Measurements from ENCODE around the gene NES.
A peak's percentile ranks its signal among the peaks of the same experiment; 100 is the strongest.

NES gene

DNA sequence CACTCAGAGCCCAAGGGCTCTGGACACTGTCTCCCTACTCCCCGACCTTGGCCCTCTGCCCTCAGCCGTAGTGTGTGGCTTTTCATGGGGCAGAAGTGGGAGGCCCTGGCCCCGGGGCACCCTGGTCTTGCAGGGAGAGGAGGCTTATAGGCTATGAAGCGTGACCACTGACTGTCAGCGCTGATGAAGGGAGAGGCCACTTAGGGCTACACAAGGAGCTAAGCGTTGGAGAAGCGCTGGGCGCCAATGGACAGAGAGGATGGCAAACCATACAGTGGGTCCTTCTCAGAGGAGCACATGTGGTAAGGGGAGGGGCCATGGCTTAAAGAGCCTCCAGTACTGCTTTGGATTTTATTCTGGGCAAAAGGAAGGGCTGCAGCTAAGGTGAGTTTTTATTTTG is 20.3 kb upstream of the NES start:
- peak in 1 of 2 experiments; percentile 84 for DNase-seq (ENCODE audit: low read depth in 1 of 2, low spot score in 1 of 2)
- in situ Hi-C loops (cut with HindIII; ENCODE audit: low pct_unique_long_range_greater_than_20kb, low sequenced_read_pairs): no loop called here
- TF ChIP-seq JUND (IDR thresholded peaks at IDR 0.05; ENCODE audit: low read depth): no peak

DNA sequence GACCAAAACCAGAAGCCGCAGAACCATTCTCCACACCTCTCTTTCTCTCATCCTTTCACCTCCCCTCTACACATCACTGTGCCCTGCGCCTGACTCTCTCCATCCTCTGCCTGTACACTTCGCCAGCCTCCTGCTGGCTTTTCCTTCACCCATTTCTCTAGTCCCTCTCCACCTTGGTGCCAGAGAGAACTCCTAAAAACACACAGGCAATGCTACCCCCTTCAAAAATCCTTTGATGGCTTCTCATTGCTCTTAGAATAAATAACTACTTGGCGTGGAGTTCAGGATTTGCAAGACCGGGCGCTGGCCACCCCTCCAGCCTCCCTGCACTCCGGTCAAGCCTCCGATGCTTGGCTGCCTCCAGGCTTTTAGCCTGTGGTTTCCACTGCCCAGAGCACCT is 19.5 kb upstream of the NES start:
- no peak for TF ChIP-seq JUND (IDR thresholded peaks at IDR 0.05; ENCODE audit: low read depth)
- in situ Hi-C loops (cut with HindIII; ENCODE audit: low pct_unique_long_range_greater_than_20kb, low sequenced_read_pairs): no loop called here

DNA sequence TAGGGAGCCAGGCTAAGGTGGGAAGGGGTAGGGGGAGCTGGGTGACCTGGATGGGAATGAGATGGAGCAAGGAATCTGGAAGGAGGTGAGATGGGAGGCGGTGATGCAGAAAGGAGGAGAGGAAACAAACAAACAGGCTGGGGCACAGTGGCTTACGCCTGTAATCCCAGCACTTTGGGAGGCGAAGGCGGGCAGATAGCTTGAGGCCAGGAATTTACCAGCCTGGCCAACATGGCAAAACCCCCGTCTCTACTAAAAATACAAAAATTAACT is 17.4 kb upstream of the NES start:
- TF ChIP-seq JUND (IDR thresholded peaks at IDR 0.05; ENCODE audit: low read depth): no peak
- peak in 1 of 2 experiments; percentile 81 for DNase-seq (ENCODE audit: low read depth in 1 of 2, low spot score in 1 of 2)
- in situ Hi-C loops (cut with HindIII; ENCODE audit: low pct_unique_long_range_greater_than_20kb, low sequenced_read_pairs): no loop called here

More for the DNA sequence above, 19.5 kb upstream of the NES start:
- DNase-seq (ENCODE audit: low read depth in 1 of 2, low spot score in 1 of 2): peak in 1 of 2 experiments; percentile 69

DNA sequence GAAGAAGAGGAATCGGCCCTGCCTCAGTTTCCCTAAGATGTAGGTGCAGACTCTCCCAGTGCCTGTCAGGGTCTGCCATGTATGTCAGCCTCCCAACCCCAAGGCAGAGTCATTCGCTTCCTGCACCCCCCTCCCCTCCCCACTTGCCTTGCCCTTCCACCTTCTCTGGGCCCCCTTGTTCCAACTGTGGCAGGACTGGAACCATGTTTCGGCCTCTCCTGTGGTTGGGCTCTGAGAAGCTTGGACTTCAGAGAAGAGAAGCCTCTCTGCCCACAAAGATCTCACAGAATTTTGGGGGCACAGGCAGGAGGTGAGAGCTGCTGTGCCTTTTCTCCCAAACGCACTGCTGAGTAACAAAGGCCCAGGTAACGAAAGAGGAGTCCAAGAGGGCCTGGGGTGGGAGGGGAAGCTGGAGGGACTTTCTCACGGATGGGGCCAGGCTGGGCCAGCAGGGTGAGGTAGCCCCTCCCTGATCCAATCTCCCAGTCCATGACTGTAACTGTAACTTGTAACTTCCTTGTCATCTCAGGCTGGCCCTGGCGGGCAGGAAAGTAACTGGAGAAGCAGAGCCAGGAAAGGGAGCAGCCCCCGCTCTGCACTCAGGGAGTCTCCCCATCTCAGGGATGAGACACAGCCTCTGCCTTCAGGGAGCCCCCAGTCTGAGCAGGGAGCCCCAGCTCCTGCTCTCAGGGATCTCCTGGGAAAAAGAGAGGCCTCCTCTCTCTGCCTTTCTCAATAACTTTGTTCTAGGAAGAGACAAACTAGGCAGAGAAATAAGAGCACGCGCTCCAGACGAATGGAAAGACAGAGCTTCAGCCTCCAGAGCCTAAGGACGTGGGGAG is 16.9 kb upstream of the NES start:
- DNase-seq (ENCODE audit: low read depth in 1 of 2, low spot score in 1 of 2): peak; percentile 84 to 96
- in situ Hi-C loops (cut with HindIII; ENCODE audit: low pct_unique_long_range_greater_than_20kb, low sequenced_read_pairs): no loop called here
- no peak for TF ChIP-seq JUND (IDR thresholded peaks at IDR 0.05; ENCODE audit: low read depth)

DNA sequence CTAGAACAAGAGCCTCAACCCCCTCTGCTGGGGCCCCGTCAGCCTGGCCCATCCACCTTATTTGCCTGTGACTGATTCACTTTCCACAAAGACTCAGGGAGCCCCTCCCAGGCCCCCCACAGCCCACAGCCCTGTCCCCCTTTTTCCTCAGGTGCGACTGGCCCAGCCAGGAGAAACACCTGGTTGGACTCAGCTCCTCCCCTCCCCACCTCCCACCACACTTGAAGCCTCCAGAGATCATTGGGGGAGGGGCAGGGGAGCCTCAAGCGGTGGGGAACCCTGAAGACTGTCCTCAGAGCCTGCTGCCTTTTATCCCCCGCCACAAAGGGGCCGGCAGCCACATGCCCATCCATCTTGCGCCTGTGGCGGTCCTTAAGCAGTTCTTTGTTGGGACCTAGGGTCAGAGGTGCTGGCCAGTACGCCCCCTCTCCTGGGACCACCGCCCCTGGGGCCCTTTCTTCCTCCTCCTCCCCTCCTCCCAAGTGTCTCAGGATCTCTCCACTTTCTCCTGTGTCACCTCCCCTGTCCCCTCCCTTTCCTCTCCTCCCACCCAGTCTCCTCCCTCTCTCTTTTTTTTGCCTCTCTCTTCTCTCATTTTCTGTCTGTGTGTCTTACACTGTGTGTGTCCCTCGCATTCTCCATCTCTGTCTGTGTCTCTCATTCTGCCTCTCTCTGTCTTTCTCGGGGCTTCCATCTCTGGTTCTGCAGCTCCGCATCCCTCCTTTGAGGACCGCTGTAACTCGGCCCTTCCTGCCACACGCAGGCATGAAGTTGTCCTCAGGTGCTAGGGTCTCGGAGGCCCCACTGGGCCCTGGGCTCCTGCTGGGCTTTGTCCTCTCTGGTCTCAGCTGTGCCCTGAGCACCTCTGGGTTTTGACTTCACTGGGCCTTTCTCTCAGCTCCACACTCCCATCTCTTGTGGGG is 16.0 kb upstream of the NES start:
- TF ChIP-seq JUND (IDR thresholded peaks at IDR 0.05; ENCODE audit: low read depth): no peak; the same call in 1 of the 2 replicates
- in situ Hi-C loops (cut with HindIII; ENCODE audit: low pct_unique_long_range_greater_than_20kb, low sequenced_read_pairs): no loop called here
- peak in 1 of 2 experiments; percentile 95 for DNase-seq (ENCODE audit: low read depth in 1 of 2, low spot score in 1 of 2)

DNA sequence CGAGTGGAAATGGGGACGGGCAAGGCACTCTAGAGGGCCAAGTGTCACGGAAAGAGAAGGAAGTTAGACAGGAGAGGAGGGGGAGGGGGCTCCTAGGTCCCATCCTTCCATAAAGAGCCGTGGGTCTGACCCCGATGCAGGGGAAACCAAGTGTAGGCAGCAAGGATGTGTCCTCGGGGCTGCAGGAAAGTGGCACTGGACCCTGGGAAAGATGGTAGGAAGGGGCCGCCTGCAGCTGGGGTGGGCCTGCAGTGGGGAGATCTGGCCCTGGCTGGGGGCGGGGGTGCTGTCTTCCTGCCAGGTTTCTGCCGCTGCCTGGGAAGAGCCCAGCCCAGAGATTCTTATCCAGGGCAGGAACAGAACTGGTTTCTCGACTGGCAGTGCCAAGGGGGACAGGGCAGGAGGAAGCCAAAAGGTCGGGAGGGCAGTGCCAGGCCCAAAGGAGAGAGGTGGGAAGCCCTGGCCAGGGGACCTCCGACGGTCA is 15.3 kb upstream of the NES start:
- TF ChIP-seq JUND (IDR thresholded peaks at IDR 0.05; ENCODE audit: low read depth): no peak; the same call in 1 of the 2 replicates
- in situ Hi-C loops (cut with HindIII; ENCODE audit: low pct_unique_long_range_greater_than_20kb, low sequenced_read_pairs): no loop called here
- DNase-seq (ENCODE audit: low read depth in 1 of 2, low spot score in 1 of 2): peak in 1 of 2 experiments; percentile 97

DNA sequence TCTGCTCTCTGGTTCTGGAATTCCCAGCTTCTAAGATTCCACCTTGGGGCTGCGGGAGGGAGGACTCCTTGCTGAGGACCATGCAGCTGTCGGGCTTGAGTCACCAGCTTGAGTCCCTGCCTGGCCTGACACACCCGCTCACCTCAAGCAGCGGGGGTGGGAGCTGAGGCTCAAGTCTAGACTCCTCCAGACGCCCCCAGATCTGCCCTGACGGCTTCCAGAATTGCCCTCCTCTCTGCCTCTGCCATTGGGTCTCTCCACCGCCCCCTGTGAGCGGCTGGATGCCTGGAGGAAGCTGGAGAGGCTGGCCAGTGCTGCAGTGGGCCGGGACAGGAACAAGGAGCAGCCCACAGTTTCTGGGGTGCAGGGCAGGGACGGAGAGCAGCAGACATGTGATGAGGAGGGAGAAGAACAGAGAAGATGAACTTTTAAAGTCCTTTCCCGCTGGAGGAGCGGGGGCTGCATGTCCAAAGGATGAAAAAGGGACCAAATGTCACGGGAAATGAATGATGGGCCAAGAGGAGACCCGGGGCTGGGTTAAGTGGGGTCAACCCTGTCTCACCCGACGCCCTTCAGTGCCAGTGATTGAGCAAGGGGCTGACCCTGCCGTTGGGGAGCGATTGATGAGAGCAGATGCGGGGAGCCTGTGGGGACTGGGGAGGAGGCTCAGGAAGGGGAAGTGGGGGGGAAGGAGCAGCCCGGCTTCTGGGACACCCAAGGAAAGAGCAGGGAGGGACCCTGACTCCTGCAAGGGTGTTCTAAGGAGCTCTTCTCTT is 14.6 kb upstream of the NES start:
- TF ChIP-seq JUND (IDR thresholded peaks at IDR 0.05; ENCODE audit: low read depth): no peak
- peak in 1 of 2 experiments; percentile 87 for DNase-seq (ENCODE audit: low read depth in 1 of 2, low spot score in 1 of 2)
- in situ Hi-C loops (cut with HindIII; ENCODE audit: low pct_unique_long_range_greater_than_20kb, low sequenced_read_pairs): no loop called here

DNA sequence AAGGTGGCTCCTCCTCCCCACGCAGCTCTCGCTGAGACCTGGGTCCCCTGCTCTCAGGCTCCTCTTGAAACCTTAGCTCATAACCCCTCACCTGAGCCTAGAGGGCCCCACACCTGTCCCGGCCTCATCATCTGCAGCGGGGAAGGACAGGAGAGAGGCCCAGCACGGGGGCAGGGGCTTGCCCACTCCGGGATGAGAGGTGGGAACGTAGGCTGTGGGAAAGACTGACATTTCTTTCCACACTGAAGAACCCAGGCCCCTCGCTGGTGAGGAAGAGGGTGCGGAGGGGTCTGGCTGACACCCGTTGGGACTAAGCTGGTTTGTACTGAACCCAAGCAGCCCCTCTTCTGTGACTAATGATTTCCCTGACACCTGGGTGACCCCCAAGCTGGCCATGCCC is 14.0 kb upstream of the NES start:
- in situ Hi-C loops (cut with HindIII; ENCODE audit: low pct_unique_long_range_greater_than_20kb, low sequenced_read_pairs): no loop called here
- no peak for TF ChIP-seq JUND (IDR thresholded peaks at IDR 0.05; ENCODE audit: low read depth)
- DNase-seq (ENCODE audit: low read depth in 1 of 2, low spot score in 1 of 2): no peak

DNA sequence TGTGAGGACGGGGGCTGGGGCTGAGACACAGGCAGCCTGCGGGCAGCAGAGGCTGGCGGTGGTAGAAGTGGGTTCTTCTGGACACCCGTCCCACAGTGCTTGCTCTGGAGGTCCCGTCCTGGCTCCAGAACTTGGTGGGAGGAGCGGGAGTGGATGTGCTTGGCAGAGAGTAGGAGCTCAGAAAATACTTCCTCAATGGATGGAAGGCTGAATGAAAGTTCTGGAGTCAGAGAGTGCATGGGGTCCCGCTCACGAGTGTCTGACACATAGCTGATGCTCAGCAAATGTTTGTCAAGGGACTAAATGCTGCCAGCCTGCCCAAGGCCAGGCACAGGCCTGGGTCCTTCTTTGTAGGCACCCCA is 13.4 kb upstream of the NES start:
- peak in 1 of 2 experiments; percentile 52 for DNase-seq (ENCODE audit: low read depth in 1 of 2, low spot score in 1 of 2)
- no peak for TF ChIP-seq JUND (IDR thresholded peaks at IDR 0.05; ENCODE audit: low read depth)
- in situ Hi-C loops (cut with HindIII; ENCODE audit: low pct_unique_long_range_greater_than_20kb, low sequenced_read_pairs): no loop called here

DNA sequence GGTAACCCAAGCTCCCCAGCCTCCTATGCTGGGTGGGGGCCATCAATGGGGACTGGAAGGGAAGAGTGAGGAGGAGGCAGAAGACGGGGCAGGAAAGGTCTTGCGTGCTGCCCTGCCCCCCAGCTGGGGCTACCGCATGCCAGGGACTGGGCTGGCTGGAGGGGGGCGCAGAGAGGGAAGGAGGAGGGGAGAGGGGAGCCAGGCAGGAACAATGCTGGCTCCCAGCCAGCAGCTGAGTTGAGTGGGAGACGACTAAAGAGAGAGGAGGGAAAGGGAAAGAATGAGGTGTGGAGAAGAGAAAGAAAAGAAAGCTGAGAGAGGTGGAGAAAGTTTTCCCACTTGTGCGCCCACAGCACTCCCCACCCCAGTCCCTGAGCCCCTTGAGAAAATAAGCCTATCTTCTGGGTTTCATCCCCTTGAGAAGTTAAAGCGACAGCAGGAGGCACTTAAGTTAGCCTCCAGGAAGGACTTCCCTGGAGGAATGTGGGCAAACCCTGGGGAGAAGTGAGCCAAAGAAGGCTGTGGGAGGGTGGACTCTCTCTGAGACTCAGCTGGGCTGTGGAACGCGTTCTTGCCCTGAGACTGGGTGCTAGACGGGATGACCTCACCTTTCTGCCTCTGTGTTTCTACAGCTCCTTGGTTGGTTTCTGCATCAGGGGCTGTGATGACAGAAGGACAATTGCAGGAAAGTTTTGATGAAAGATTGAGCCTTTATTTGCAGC is 12.9 kb upstream of the NES start:
- in situ Hi-C loops (cut with HindIII; ENCODE audit: low pct_unique_long_range_greater_than_20kb, low sequenced_read_pairs): no loop called here
- no peak for TF ChIP-seq JUND (IDR thresholded peaks at IDR 0.05; ENCODE audit: low read depth)
- DNase-seq (ENCODE audit: low read depth in 1 of 2, low spot score in 1 of 2): peak in 1 of 2 experiments; percentile 83

DNA sequence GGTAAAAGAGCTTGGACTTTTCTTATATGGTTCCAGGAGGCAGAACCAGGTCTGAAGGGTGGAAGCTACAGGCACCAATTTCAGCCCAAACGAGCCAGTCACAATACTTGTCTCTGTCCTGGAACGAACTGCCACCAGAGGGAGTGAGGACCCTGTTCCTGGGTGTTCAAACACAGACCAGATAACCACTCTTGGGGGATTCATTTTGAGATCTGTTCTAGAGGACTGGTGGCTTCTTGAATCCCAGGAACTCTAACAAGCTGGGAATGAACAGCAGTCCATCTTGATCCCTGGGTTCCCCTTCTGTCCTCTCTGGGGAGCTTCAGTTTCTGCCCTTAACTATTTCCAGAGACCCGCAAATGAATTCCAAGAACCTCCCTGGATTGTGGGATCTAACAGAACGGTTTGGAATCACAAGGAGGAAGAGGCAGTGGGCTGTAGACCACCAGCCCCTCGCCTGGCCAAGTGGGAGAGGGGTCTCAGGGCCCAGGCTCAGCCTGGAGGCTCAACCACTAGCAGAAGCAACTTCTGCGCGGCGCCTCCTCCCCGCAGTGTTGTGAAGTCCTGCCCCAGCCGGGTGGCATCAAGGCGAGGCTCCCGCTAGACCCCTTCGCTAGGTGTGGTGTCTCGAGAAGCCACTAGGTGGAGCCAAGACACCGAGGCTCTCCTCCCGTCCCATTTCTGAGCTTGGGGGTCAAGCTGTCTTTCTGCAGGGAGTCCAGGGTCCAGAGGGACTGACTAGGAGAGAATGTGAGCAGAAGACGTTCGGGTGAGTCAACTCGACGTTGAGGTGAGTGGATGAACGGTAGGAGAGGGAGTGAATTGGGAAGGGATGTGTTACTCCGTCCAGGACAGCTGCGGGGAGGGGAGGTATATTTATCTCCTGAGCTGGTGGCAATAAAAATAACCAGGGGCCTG is 12.1 kb upstream of the NES start:
- peak; percentile 73 to 95 for DNase-seq (ENCODE audit: low read depth in 1 of 2, low spot score in 1 of 2)
- in situ Hi-C loops (cut with HindIII; ENCODE audit: low pct_unique_long_range_greater_than_20kb, low sequenced_read_pairs): no loop called here
- no peak for TF ChIP-seq JUND (IDR thresholded peaks at IDR 0.05; ENCODE audit: low read depth)
